ENCODE results near the gene CDH24. TPM values are rescaled to one million over a fixed set of nuclear protein-coding genes. Genes with fewer than 3 reads are reported as not detected.

CDH24 gene
- total and polyA plus RNA-seq, 2 donors from 2014 or later, result 5.1 to 5.4 TPM

DNA sequence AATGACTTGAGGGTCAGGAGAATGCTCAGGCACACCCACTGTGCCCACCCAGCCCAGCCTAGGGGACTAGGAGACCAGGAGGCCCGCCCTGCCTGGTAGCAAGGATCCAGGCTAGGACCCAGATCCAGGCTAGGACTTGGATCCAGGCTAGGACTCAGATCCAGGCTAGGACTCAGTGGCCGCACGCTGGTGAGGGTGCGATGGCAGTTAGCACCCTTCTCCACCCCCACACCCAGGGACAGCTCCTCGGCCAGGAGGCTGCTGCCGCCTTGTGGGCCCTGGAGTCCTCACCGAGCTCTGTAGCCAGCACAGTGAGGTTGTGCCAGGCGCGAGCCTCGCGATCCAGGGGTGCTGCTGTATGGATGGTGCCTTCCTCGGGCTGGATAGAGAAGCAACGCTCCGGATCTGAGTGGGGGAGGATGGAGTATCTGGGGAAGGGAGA is 5.1 kb downstream of the CDH24 start:
- peak in 1 of 5 donors; percentile 41 for DNase-seq
- FAIRE-seq, result no peak
- H3K36me3 ChIP-seq (ENCODE audit: control insufficient read depth in 2 of 3, insufficient read depth in 3 of 3, low read length in 3 of 3), result no peaks in the 10 kb centered on the region
- H3K9ac ChIP-seq (ENCODE audit: low read length in 3 of 3), result no peak overlapping the region
- TF ChIP-seq, protein P1, sequence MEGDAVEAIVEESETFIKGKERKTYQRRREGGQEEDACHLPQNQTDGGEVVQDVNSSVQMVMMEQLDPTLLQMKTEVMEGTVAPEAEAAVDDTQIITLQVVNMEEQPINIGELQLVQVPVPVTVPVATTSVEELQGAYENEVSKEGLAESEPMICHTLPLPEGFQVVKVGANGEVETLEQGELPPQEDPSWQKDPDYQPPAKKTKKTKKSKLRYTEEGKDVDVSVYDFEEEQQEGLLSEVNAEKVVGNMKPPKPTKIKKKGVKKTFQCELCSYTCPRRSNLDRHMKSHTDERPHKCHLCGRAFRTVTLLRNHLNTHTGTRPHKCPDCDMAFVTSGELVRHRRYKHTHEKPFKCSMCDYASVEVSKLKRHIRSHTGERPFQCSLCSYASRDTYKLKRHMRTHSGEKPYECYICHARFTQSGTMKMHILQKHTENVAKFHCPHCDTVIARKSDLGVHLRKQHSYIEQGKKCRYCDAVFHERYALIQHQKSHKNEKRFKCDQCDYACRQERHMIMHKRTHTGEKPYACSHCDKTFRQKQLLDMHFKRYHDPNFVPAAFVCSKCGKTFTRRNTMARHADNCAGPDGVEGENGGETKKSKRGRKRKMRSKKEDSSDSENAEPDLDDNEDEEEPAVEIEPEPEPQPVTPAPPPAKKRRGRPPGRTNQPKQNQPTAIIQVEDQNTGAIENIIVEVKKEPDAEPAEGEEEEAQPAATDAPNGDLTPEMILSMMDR (IDR thresholded peaks at IDR 0.05; ENCODE audit: borderline replicate concordance, extremely low read depth, insufficient read depth), result peak; percentile 6
- intact Hi-C loops (cut with DNase I), result no loop called here
- H3K4me1 ChIP-seq (ENCODE audit: control insufficient read depth in 2 of 3, insufficient read depth in 2 of 3, low read depth in 1 of 3, low read length in 3 of 3), result peaks cover 0 to 9% (median 4%) of the 10 kb centered on the region in 3 donors
- H3K4me3 ChIP-seq (ENCODE audit: low read length in 3 of 3), result no peak overlapping the region
- H3K9me3 ChIP-seq (ENCODE audit: control insufficient read depth in 2 of 3, insufficient read depth in 1 of 3, low read length in 3 of 3), result no peaks in the 10 kb centered on the region
- H3K27ac ChIP-seq (ENCODE audit: low read depth in 2 of 2, low read length in 2 of 2), result no peak overlapping the region
- no peaks in the 10 kb centered on the region for H3K27me3 ChIP-seq (ENCODE audit: control insufficient read depth, insufficient read depth, low read length)

DNA sequence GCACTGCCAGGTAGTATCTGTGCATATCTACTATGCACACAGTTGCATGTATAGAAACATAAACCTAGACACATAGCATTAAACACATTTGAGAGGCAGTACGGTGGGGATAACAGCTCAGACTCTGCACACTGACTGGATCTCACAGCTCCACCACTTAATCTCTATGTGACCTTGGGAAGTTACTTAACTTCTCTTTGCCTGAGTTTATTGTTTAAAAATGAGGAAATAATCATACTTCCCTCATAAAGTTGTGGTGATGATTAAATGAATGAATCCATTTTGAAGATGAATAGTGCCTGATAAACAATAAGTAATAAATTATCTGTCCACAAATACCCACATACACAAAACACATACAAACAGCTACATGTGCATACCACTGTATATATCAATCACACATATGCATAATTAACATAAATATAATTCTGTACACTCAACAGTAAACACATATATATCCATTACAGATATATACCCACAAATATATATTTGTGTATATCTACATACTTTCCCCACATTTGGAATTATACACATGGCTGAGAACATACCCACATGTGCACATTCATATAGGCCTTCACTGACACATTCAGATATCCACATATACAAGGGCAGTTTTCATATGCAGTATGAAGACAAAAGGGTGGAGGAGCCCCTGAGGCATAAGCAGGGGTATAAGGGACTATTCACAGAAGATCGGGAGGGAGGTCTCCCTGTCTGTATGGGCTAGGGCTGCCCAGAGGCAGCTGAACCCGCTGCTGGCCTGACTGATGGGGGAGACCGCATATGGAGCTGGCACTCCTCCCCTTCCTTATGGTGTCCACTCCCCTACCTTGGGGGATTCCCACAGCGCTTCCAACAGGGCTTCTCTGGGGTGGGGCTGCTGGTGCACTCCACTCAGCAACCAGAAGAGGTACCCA is 5.9 kb downstream of the CDH24 start:
- TF ChIP-seq, protein P1 (IDR thresholded peaks at IDR 0.05; ENCODE audit: borderline replicate concordance, extremely low read depth, insufficient read depth), result no peak
- peaks cover 0 to 2% (median 0%) of the 10 kb centered on the region in 3 donors for H3K4me1 ChIP-seq (ENCODE audit: control insufficient read depth in 2 of 3, insufficient read depth in 2 of 3, low read depth in 1 of 3, low read length in 3 of 3)
- H3K36me3 ChIP-seq (ENCODE audit: control insufficient read depth in 2 of 3, insufficient read depth in 3 of 3, low read length in 3 of 3), result no peaks in the 10 kb centered on the region
- no peaks in the 10 kb centered on the region for H3K9me3 ChIP-seq (ENCODE audit: control insufficient read depth in 2 of 3, insufficient read depth in 1 of 3, low read length in 3 of 3)
- no peaks in the 10 kb centered on the region for H3K27me3 ChIP-seq (ENCODE audit: control insufficient read depth, insufficient read depth, low read length)
- FAIRE-seq (no peak), DNase-seq (no peak)
- H3K27ac ChIP-seq (ENCODE audit: low read depth in 2 of 2, low read length in 2 of 2), result no peak overlapping the region
- no peak overlapping the region for H3K4me3 ChIP-seq (ENCODE audit: low read length in 3 of 3)
- no peak overlapping the region for H3K9ac ChIP-seq (ENCODE audit: low read length in 3 of 3)
- intact Hi-C loops (cut with DNase I), result no loop called here

DNA sequence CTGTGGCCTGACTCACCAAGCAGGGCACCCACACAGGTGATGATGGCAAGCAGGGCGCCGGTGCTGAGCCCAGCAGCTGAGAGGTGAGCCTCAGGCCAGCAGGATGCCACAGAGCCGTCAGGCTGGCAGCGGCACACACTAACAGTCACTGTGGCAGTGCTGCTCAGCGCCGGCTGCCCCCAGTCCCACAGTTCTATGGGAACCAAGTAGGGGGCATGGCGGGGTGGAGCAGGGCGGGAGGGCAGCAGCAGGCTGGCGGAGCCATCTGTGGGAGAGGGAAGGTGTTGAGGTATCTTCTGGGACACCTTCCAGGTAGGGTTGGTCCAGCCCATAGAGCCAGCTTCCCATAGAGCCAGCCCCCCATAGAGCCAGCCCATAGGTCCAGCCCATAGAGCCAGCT is 8.3 kb downstream of the CDH24 start:
- Histone ChIP-seq H3K9me3 (ENCODE audit: control insufficient read depth in 2 of 3, insufficient read depth in 1 of 3, low read length in 3 of 3) (no peaks in the 10 kb centered on the region), H3K36me3 (ENCODE audit: control insufficient read depth in 2 of 3, insufficient read depth in 3 of 3, low read length in 3 of 3) (no peaks in the 10 kb centered on the region), H3K27ac (ENCODE audit: low read depth in 2 of 2, low read length in 2 of 2) (no peak overlapping the region), H3K4me3 (ENCODE audit: low read length in 3 of 3) (no peak overlapping the region), H3K9ac (ENCODE audit: low read length in 3 of 3) (no peak overlapping the region), H3K27me3 (ENCODE audit: control insufficient read depth, insufficient read depth, low read length) (no peaks in the 10 kb centered on the region), H3K4me1 (ENCODE audit: control insufficient read depth in 2 of 3, insufficient read depth in 2 of 3, low read depth in 1 of 3, low read length in 3 of 3) (peaks cover 0 to 2% (median 0%) of the 10 kb centered on the region in 3 donors)
- TF ChIP-seq, protein P1 (IDR thresholded peaks at IDR 0.05; ENCODE audit: borderline replicate concordance, extremely low read depth, insufficient read depth), result no peak
- peak in 1 of 5 donors; percentile 69 for DNase-seq
- no peak for FAIRE-seq
- intact Hi-C loops (cut with DNase I), result no loop called here

Measured in kidney (tissue), 14 donors.